Esophagus squamous epithelium (tissue), 4 donors: ENCODE data around the gene SIL1.

Source experiments
- CTCF ChIP-seq, 6 experiments: fragments of 450-650 bp in 4 of 6; fragments of 200-600 bp in 2 of 6; sonication (generic) in 2 of 6; IDR thresholded peaks; one replicate each; pipeline ENCODE4 v1.5.1; 2016 to 2019; ENCODE audit warnings: antibody characterized with exemption in 6 of 6, mild to moderate bottlenecking in 4 of 6, moderate library complexity in 4 of 6
- POLR2A ChIP-seq, 4 donors: fragments of 450-650 bp; IDR thresholded peaks; one replicate each; pipeline ENCODE4 v1.6.1; 2017; ENCODE audit warnings: antibody characterized with exemption in 4 of 4, mild to moderate bottlenecking in 4 of 4, moderate library complexity in 3 of 4

GRCh38 chr5:139164020-139164419 lies 34.1 kb downstream of the SIL1 start:
- TF ChIP-seq CTCF (IDR thresholded peaks at IDR 0.05): no peak
- no peak for TF ChIP-seq POLR2A (IDR thresholded peaks at IDR 0.05)
